GM12878 (cell line): ENCODE results near the gene TMEM26. TPM values are rescaled to one million over a fixed set of nuclear protein-coding genes. Genes with fewer than 3 reads are reported as not detected.

ENCODE experiments used
- ATAC-seq: fragments of 200-7000 bp; cut with Tn5 transposase; 3 replicates; pipeline ENCODE4 v1.9.1; 2020; ENCODE audit warnings: mild to moderate bottlenecking, moderate library complexity
- BruUV-seq: library from RNA; stranded (reverse); fragments of 400-500 nt; replicated peaks from 2 replicates; lab custom pipeline; 2021; lab: Mats Ljungman, UMichigan
- CTCF ChIA-PET: fragments of 300-600 bp; sonication (Branson Sonifier 250); formaldehyde crosslinking; extraction: SDS; loops from one replicate; lab custom pipeline; 2021; ENCODE audit warnings: inconsistent platforms; lab: Yijun Ruan, JAX
- POLR2A ChIA-PET: fragments of 350-600 bp; formaldehyde crosslinking; extraction: SDS; loops from one replicate; lab custom pipeline; 2021; ENCODE audit warnings: inconsistent platforms; lab: Charles Lee
- RAD21 ChIA-PET: fragments of 300-600 bp; sonication (Branson Sonifier 250); formaldehyde crosslinking; loops from one replicate; lab custom pipeline; 2023; ENCODE audit warnings: antibody characterized with exemption; ENCODE audit not compliant: unreplicated experiment; lab: Charles Lee
- SMC1A ChIA-PET: fragments of 300-600 bp; sonication (Branson Sonifier 250); formaldehyde crosslinking; loops from one replicate; lab custom pipeline; 2023; ENCODE audit not compliant: unreplicated experiment, uncharacterized antibody; lab: Charles Lee
- DNase-seq: peaks from one replicate; pipeline ENCODE4 v3.0.0-alpha.2; 2011; ENCODE audit warnings: low read depth, low spot score
- FAIRE-seq: peaks from 3 replicates; lab custom pipeline; 2011; peaks lifted over from hg19 to GRCh38; lab: Jason Lieb, UNC
- H2AFZ ChIP-seq: 2 replicates; pipeline ENCODE4 v1.6.0; 2011; ENCODE audit warnings: low read depth, low read length, control low read depth; ENCODE audit not compliant: control insufficient read depth
- H3K27ac ChIP-seq: 2 replicates; pipeline ENCODE4 v1.5.1; 2011; ENCODE audit warnings: control low read depth; ENCODE audit not compliant: control insufficient read depth, insufficient read depth
- H3K27me3 ChIP-seq, 2 experiments: replicated peaks in 1 of 2; 2 replicates each; pipeline versions ENCODE4 v1.6.0 to v1.6.1; 2011; ENCODE audit warnings: low read length in 1 of 2; ENCODE audit not compliant: control insufficient read depth in 2 of 2, insufficient read depth in 2 of 2
- H3K36me3 ChIP-seq, 2 experiments: 2 replicates each; pipeline ENCODE4 v1.5.1; 2011; ENCODE audit warnings: low read length in 1 of 2; ENCODE audit not compliant: control insufficient read depth in 2 of 2, insufficient read depth in 2 of 2
- H3K4me1 ChIP-seq: 2 replicates; pipeline ENCODE4 v1.6.1; 2011; ENCODE audit warnings: mild to moderate bottlenecking, low read length, moderate library complexity, mixed read lengths; ENCODE audit not compliant: control insufficient read depth, insufficient read depth
- H3K4me2 ChIP-seq: 2 replicates; pipeline ENCODE4 v1.6.0; 2011; ENCODE audit warnings: control low read depth; ENCODE audit not compliant: control insufficient read depth, insufficient read depth
- H3K4me3 ChIP-seq: fragments of 200-600 bp; sonication (generic); 2 replicates; pipeline ENCODE4 v1.5.1; 2016
- H3K79me2 ChIP-seq: 2 replicates; pipeline ENCODE4 v1.6.0; 2011; ENCODE audit warnings: low read length; ENCODE audit not compliant: control insufficient read depth, insufficient read depth
- H3K9ac ChIP-seq: 2 replicates; pipeline ENCODE4 v1.8.0; 2011; ENCODE audit warnings: low read length, control low read depth, mixed read lengths; ENCODE audit not compliant: control insufficient read depth, insufficient read depth
- H3K9me3 ChIP-seq: replicated peaks from 3 replicates; pipeline ENCODE4 v1.5.1; 2011; ENCODE audit warnings: mild to moderate bottlenecking, low read length; ENCODE audit not compliant: control insufficient read depth, insufficient read depth
- H4K20me1 ChIP-seq: 2 replicates; pipeline ENCODE4 v1.6.0; 2011; ENCODE audit not compliant: control insufficient read depth, insufficient read depth
- CHD1 ChIP-seq: IDR thresholded peaks from 2 replicates; pipeline ENCODE4 v1.6.1; 2012; ENCODE audit warnings: low read depth, low read length, improper control_type of control experiment
- CHD2 ChIP-seq: IDR thresholded peaks from 2 replicates; pipeline ENCODE4 v1.6.1; 2011; ENCODE audit warnings: low read depth, low read length, improper control_type of control experiment, borderline replicate concordance
- CHD4 ChIP-seq: fragments of 200-600 bp; sonication (generic); IDR thresholded peaks from 2 replicates; pipeline ENCODE4 v1.6.1; 2016; ENCODE audit warnings: mild to moderate bottlenecking
- EED ChIP-seq: sonication (generic); IDR thresholded peaks from 2 replicates; pipeline ENCODE4 v1.6.1; 2016; ENCODE audit warnings: antibody characterized with exemption, low read depth
- HDAC2 ChIP-seq: fragments of 200-600 bp; sonication (generic); IDR thresholded peaks from 2 replicates; pipeline ENCODE4 v1.6.1; 2017
- HDGF ChIP-seq: fragments of 450-650 bp; IDR thresholded peaks from 2 replicates; pipeline ENCODE4 v1.6.1; 2016; ENCODE audit warnings: antibody characterized with exemption
- JUNB ChIP-seq: IDR thresholded peaks from 2 replicates; pipeline ENCODE4 v1.6.1; 2016; ENCODE audit warnings: antibody characterized with exemption, mild to moderate bottlenecking
- JUND ChIP-seq: IDR thresholded peaks from 2 replicates; pipeline ENCODE4 v1.6.1; 2012; ENCODE audit warnings: low read depth, mild to moderate bottlenecking, low read length, improper control_type of control experiment, moderate library complexity
- KAT2A ChIP-seq: conservative IDR thresholded peaks from 2 replicates; pipeline ENCODE4 v1.6.1; 2011; ENCODE audit warnings: low read depth, low read length; ENCODE audit not compliant: control insufficient read depth
- MAX ChIP-seq: IDR thresholded peaks from 2 replicates; pipeline ENCODE4 v1.6.1; 2012; ENCODE audit warnings: low read depth, low read length, improper control_type of control experiment
- MTA2 ChIP-seq: fragments of 450-650 bp; IDR thresholded peaks from 2 replicates; pipeline ENCODE4 v1.6.1; 2016; ENCODE audit warnings: low read depth, mild to moderate bottlenecking, moderate library complexity
- NBN ChIP-seq: fragments of 450-650 bp; IDR thresholded peaks from 2 replicates; pipeline ENCODE4 v1.6.1; 2016
- RAD21 ChIP-seq: IDR thresholded peaks from 2 replicates; pipeline ENCODE4 v1.6.1; 2011; ENCODE audit warnings: mild to moderate bottlenecking, low read depth, low read length, moderate library complexity; ENCODE audit not compliant: insufficient read depth
- RELA ChIP-seq: fragments of 450-650 bp; IDR thresholded peaks from 2 replicates; pipeline ENCODE4 v1.8.0; 2014; ENCODE audit warnings: borderline replicate concordance; ENCODE audit not compliant: partially characterized antibody
- SIN3A ChIP-seq: IDR thresholded peaks from 2 replicates; pipeline ENCODE4 v1.6.1; 2012; ENCODE audit warnings: low read depth, low read length, improper control_type of control experiment
- TCF12 ChIP-seq: IDR thresholded peaks from 2 replicates; pipeline ENCODE4 v1.6.1; 2011; ENCODE audit warnings: low read depth, mild to moderate bottlenecking, low read length
- TCF7 ChIP-seq: IDR thresholded peaks from 2 replicates; pipeline ENCODE4 v1.6.1; 2014; ENCODE audit warnings: antibody characterized with exemption, borderline replicate concordance
- YY1 ChIP-seq: IDR thresholded peaks from 2 replicates; pipeline ENCODE4 v1.6.1; 2011; ENCODE audit warnings: low read depth, mild to moderate bottlenecking, low read length
- ZNF622 ChIP-seq: fragments of 450-650 bp; IDR thresholded peaks from 2 replicates; pipeline ENCODE4 v1.6.1; 2017; ENCODE audit warnings: mild to moderate bottlenecking, inconsistent platforms
- WGBS: methylation state at CpG from one replicate; pipeline ENCODE4 v1.1.6; 2016; ENCODE audit warnings: low lambda C conversion rate; ENCODE audit not compliant: insufficient replicate concordance, insufficient coverage; ENCODE audit errors: missing lambda C conversion rate; 5-methylcytosine and 5-hydroxymethylcytosine counted together
- in situ Hi-C: fragments of 300-500 bp; cut with MboI; formaldehyde crosslinking; loops from 9 replicates; pipeline ENCODE4 v1.14.3; 2018; ENCODE audit warnings: mixed read lengths
- intact Hi-C: fragments of 100-400 bp; cut with micrococcal nuclease; formaldehyde crosslinking; loops from one replicate; pipeline ENCODE4 v1.14.2; 2022; ENCODE audit not compliant: unreplicated experiment
- polyA plus RNA-seq, 11 experiments: library from polyadenylated mRNA; depleted of rRNA in 4 of 11; unstranded in 6 of 11; stranded (reverse) in 5 of 11; fragments of >200 nt; fragmentation: Nextera tagmentation in 4 of 11; fragmentation: Illumina TruSeq in 1 of 11; extraction: Ambion mirVana in 4 of 11; extraction: Trizol in 1 of 11; gene quantifications; 1 replicate in 1 of 11; 2 replicates in 10 of 11; pipeline versions ENCODE4 v1.2.1 to v1.2.3, GENCODE V29; 2011 to 2016; ENCODE audit warnings: inconsistent platforms in 2 of 11, missing spikeins in 2 of 11, low read depth in 1 of 11
- total RNA-seq, 4 experiments: library from RNA; depleted of rRNA in 3 of 4; stranded (reverse); fragments of >200 nt in 3 of 4; fragmentation: Illumina TruSeq in 1 of 4; extraction: Trizol in 1 of 4; gene quantifications; 2 replicates each; pipeline versions ENCODE4 v1.2.1 to v1.2.3, GENCODE V29; 2013 to 2021
- TF ChIP-seq, protein P1 (sequence below): fragments of 450-650 bp; IDR thresholded peaks from 2 replicates; pipeline ENCODE4 v1.6.1; 2018; ENCODE audit warnings: mild to moderate bottlenecking, low read depth, moderate library complexity; ENCODE audit not compliant: partially characterized antibody
- TF ChIP-seq, protein P2 (sequence below): fragments of 450-650 bp; IDR thresholded peaks from 2 replicates; pipeline ENCODE4 v1.6.1; 2017; ENCODE audit warnings: low read depth, mild to moderate bottlenecking, moderate library complexity

Gene TMEM26
- total and polyA plus RNA-seq, 10 of the 15 experiments (the other 5 are each of a cell fraction or from before 2014, with no cell fraction given), result not detected

- no peak for TF ChIP-seq RELA
- no peak for TF ChIP-seq TCF12
- no peak for TF ChIP-seq MTA2
- no peak for TF ChIP-seq CHD4
Observed at GRCh38 chr10:61409157-61409556, 44.0 kb downstream of the TMEM26 start (continued).

DNA sequence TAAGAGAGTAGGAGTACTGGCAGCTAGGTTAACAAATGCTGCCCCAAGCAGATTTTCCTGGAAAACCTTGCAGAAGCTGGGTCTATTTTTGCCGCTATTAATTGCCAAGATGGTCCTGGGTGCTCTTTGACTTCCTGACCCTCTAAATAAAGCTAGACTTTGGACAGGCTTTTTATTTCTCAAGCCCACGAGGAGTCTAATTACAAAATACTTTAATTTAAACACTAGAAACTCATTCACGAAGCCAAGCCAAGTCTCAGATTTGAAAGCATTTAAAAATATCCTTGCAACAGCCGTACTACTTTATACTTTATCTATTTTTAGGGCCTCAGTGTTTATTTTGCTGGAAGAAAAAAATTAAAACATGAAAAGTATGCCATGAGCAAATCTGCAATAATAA is 45.1 kb downstream of the TMEM26 start:
- WGBS, result 32% methylated on average over 4 of the region's 4 CpGs
- CTCF ChIA-PET, result no interaction called here

More for the DNA sequence above, 45.1 kb downstream of the TMEM26 start:
- Histone ChIP-seq H4K20me1 (no peaks in the 10 kb centered on the region), H3K27ac (no peak overlapping the region), H3K4me2 (no peak overlapping the region), H3K9ac (no peak overlapping the region), H3K79me2 (no peaks in the 10 kb centered on the region), H3K4me3 (no peak overlapping the region), H3K36me3 (no peaks in the 10 kb centered on the region), H3K4me1 (no peaks in the 10 kb centered on the region), H2AFZ (no peak overlapping the region), H3K9me3 (no peaks in the 10 kb centered on the region), H3K27me3 (no peaks in the 10 kb centered on the region)
- BruUV-seq, result no TSS peak
- no peak for ATAC-seq
- SMC1A ChIA-PET, result no interaction called here
- POLR2A ChIA-PET, result no interaction called here
- no peak for FAIRE-seq
- DNase-seq, result no peak
- TF ChIP-seq CHD2 (no peak), KAT2A (no peak), SIN3A (no peak), CHD1 (no peak), HDGF (no peak), EED (no peak), YY1 (no peak), NBN (no peak), JUNB (no peak), TCF7 (no peak), RAD21 (no peak), HDAC2 (no peak), MAX (no peak), ZNF622 (no peak), JUND (no peak)
- TF ChIP-seq, protein P1, sequence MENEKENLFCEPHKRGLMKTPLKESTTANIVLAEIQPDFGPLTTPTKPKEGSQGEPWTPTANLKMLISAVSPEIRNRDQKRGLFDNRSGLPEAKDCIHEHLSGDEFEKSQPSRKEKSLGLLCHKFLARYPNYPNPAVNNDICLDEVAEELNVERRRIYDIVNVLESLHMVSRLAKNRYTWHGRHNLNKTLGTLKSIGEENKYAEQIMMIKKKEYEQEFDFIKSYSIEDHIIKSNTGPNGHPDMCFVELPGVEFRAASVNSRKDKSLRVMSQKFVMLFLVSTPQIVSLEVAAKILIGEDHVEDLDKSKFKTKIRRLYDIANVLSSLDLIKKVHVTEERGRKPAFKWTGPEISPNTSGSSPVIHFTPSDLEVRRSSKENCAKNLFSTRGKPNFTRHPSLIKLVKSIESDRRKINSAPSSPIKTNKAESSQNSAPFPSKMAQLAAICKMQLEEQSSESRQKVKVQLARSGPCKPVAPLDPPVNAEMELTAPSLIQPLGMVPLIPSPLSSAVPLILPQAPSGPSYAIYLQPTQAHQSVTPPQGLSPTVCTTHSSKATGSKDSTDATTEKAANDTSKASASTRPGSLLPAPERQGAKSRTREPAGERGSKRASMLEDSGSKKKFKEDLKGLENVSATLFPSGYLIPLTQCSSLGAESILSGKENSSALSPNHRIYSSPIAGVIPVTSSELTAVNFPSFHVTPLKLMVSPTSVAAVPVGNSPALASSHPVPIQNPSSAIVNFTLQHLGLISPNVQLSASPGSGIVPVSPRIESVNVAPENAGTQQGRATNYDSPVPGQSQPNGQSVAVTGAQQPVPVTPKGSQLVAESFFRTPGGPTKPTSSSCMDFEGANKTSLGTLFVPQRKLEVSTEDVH, result no peak
- TF ChIP-seq, protein P2, sequence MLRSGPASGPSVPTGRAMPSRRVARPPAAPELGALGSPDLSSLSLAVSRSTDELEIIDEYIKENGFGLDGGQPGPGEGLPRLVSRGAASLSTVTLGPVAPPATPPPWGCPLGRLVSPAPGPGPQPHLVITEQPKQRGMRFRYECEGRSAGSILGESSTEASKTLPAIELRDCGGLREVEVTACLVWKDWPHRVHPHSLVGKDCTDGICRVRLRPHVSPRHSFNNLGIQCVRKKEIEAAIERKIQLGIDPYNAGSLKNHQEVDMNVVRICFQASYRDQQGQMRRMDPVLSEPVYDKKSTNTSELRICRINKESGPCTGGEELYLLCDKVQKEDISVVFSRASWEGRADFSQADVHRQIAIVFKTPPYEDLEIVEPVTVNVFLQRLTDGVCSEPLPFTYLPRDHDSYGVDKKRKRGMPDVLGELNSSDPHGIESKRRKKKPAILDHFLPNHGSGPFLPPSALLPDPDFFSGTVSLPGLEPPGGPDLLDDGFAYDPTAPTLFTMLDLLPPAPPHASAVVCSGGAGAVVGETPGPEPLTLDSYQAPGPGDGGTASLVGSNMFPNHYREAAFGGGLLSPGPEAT, result no peak
- in situ Hi-C loops, result no loop called here
- intact Hi-C loops, result no loop called here
- RAD21 ChIA-PET, result no interaction called here
